ENCODE results near the gene C10orf71.

The C10orf71 gene

DNA sequence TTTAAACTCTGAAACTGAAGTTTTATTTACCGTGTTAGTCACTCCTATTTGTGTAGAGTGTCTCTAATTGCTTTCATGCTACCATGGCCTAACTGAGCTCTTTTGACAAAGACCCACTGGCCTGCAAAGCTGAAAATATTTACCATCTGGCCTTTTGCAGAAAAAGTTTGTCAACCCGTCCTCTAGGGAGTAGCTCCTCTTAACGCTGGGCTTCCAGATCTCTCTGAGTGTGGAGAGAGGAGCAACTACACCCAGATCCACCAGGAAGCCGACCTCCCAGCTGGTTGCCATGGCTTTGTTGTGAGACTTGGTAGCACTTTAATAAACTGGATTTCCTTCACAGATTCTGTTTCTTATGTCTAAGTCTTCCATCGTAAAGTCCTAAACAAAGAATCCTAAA, 4.2 kb upstream of the C10orf71 start:
- no peak for DNase-seq

DNA sequence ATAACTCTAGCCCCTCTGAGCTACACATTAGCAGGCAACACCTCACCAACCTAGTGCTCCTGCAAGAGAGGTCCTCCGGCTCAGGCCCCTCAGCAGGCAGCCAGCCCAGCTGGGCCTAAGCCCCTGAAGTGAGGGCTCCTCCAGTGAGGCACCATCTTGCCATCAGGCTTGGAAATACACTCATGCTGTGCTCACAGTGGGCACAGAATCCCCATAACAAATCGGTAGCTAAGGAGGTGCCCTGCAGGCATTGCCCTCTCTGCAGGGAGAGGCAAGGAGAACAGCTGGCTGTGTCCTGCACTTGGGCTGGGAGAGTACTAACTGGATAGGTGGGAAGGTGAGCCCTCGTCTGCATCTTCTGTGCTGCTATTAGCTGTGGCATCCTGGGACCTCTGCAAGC, 3.7 kb upstream of the C10orf71 start:
- no peak for DNase-seq

GRCh38 chr10:49296382-49296781, 2.6 kb upstream of the C10orf71 start:
- no peak for DNase-seq

DNA sequence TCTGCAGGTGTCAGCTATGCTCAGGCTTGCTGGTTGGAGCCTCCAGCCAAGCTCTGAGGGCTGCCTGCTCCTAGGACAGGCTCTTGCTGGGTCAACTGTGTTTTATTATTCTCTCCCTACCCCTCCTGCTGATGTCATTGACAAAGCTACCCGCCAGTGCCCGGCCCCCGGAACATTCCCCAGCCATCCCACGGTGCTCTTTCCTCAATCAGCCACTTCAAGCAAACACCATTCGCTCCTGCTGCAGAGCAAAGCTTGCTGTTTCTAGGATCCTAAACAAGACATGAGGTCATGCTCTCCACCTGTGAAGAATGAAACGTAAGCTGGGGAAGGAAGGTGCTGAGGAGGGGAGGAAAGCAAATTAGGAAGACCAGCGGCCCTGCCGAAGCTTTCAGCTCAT, 2.1 kb upstream of the C10orf71 start:
- no peak for DNase-seq

GRCh38 chr10:49297818-49298670, 926 bp upstream of the C10orf71 start:
- DNase-seq = no peak

GRCh38 chr10:49298671-49298982, 343 bp upstream of the C10orf71 start:
- no peak for DNase-seq

- DNase-seq = no peak
Observed at GRCh38 chr10:49299816-49300139, 808 bp downstream of the C10orf71 start.

DNA sequence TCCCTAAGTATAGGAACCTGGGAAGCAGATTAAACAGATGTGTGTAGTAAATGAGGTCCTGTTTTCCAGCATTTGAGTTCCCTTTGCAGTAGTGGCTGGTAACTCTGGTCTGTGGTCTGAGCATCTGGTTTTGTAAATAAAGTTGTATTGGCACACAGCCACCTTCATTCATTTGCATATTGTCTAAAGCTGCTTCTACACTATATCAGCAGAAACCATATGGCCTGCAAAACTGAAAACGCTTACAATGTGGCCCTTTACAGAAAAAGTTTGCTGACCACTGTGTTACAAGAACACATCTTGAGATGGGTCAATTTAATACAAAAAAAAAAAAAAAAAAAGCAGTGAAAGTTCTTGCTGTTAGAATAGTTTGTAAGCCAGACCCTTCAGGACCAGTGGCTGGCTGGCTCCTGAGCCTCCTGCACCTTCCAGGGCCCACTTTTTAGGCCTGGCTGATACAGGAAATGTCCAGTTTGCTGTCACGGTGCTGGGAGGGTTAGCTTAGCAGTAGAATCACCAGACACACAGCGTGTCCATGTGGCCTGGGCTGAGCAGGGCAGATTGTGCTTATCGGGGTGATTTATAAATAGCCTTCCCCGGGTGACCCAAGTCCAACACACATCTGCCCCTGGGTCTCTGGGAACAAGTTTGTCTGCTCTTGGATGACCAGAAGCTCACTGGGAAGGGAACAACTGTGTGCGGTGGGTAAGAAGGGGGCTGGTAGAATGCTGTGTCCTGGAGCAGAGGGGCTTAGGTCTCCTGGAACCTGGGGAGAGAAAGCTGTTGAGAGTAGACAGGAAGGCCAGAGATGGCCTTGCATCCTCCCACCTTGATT, 1.4 kb downstream of the C10orf71 start:
- no peak for DNase-seq

- no peak for DNase-seq
Observed at GRCh38 chr10:49301302-49301701, 2.3 kb downstream of the C10orf71 start.

- no peak for DNase-seq
Observed at GRCh38 chr10:49302088-49302487, 3.1 kb downstream of the C10orf71 start.

- DNase-seq = no peak
Observed at GRCh38 chr10:49303711-49304110, 4.7 kb downstream of the C10orf71 start.

DNA sequence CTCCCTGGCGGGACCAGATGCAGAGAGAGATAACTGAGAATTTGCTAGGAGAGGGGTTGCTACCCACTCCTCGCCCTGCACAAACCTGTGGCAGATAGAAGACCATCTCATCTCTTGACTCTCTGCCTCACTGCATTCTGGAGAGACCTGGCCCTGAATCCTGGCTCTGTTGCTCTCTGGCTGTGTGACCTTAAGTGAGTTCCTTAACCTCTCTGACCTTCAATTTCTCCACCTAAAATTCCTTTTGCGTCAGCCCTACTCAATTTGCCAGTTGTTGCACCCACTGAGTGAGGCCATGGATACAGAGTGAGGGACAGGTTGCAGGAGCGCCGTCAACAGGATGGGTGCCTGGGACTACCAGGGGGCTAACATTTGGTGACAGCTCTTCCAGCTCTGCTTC, 5.2 kb downstream of the C10orf71 start:
- no peak for DNase-seq

GRCh38 chr10:49307921-49308320, 9.0 kb downstream of the C10orf71 start:
- no peak for DNase-seq

GRCh38 chr10:49308881-49309280, 9.9 kb downstream of the C10orf71 start:
- DNase-seq = no peak

- no peak for DNase-seq
Observed at GRCh38 chr10:49309691-49310411, 10.9 kb downstream of the C10orf71 start.

- DNase-seq = no peak
Observed at GRCh38 chr10:49310460-49310859, 11.5 kb downstream of the C10orf71 start.

GRCh38 chr10:49310901-49311554, 12.1 kb downstream of the C10orf71 start:
- no peak for DNase-seq

DNA sequence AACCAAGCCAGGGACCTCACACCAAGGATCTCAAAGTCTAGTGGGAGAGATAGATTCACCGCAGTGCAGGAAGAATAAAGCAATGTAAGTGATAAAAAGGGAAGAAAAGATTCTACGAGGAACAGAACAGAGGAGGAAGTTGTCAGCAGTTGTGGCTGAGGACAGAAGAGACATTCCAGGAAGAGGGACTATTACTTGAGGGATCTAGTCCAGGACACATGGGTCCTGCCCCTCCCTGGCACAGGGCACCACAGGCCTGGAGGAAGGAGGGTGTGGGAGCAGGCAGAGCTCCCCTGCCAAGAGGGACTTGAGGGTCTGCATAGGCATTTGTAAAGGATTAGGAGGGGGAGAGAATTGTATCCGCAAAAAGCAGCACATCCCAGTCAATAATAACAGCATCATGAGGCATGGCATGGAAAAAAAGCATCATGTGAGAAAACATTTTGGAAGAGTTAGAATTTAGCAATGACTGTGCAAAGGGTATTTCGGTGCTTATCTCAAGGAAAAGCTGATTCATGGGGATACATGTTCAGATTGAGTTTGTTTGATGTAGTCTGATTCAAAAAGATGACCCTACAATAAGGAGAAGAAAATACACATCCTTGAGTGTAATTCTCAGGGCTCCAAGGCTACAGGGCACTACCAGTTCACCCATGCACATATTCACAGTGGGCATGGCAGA, 12.7 kb downstream of the C10orf71 start:
- DNase-seq = no peak

- DNase-seq = no peak
Observed at GRCh38 chr10:49312246-49312869, 13.4 kb downstream of the C10orf71 start.

GRCh38 chr10:49313501-49314070, 14.6 kb downstream of the C10orf71 start:
- DNase-seq = no peak

- no peak for DNase-seq
Observed at GRCh38 chr10:49314806-49315205, 15.8 kb downstream of the C10orf71 start.

DNA sequence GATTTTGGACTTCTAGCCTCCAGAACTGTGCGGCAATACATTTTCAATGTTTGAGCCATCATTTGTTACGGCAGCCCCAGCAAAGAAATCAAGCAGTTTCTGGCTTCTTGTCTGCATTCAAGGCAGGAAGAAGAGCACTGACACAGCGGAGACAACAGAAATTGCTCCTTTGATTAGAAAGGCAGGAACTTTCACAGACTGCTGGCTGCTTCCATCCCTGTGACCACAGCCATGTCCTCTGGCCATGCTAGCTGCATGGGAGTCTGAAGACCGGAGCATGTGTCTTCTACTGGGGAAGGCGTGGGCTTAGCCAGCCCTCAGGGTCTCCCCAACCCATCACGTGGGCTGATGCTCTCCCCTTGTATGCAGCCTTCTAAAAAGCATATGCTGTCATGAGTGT, 19.1 kb downstream of the C10orf71 start:
- DNase-seq = no peak

Data from NCI-H524 treated with DMSO at 0.1 percent for 48 hours (cell line).